Activated effector memory CD4-positive, alpha-beta T cell treated with anti-CD3 and anti-CD28 coated beads, Interleukin-2, amount 50 U/mL, for 16 hours (primary cell): ENCODE data around the gene SAMD15.
"Not testable (repeated sequence)": the region's sequence is repeated elsewhere in the genome, so short reads cannot be mapped to it uniquely, and the experiment has no call there.

Experiments
- DNase-seq: peaks from one replicate; pipeline ENCODE4 v3.0.0-alpha.2; 2020

SAMD15 gene

GRCh38 chr14:77377502-77377844 lies 294 bp downstream of the SAMD15 start:
- DNase-seq, result no peak

DNA sequence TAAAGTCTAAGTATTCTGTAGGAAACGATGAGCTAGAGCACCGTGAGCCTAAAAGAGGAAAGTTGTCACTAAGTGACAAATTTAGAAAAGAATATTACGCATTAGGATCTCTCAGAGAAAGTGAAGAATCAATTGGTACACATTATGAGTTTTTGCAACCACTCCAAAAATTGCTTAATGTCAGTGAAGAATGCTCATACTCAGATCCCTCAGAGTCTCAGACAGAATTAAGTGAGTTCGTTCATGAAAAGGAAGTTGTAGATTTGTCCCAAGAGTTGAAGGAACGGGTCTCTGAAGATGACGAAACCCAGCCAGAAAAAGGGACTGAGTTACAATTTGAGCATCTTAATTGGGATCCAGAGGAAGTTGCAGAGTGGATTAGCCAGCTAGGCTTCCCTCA lies 1.5 kb downstream of the SAMD15 start:
- no peak for DNase-seq

DNA sequence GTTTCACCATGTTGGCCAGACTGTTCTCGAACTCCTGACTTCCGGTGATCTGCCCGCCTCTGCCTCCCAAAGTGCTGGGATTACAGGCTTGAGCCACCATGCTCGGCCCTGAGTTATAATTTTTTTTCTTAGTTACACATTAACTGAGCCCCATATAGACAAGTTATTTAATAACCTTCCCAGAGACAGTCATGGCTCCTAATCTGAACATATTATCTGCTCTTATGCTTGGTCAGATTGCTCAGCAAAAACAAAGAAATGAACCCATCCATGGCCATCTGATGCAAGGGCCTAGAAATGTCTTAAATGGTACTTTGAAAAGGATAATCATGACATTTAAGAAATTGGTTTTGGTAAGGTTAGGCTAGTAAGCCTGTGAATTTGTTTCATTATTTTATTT lies 13.0 kb downstream of the SAMD15 start:
- DNase-seq, result no peak

GRCh38 chr14:77400216-77400615 lies 23.0 kb downstream of the SAMD15 start:
- no peak for DNase-seq

- no peak for DNase-seq
These were observed 26.6 kb downstream of the SAMD15 start for GRCh38 chr14:77403768-77404167.

GRCh38 chr14:77406086-77406485 lies 28.9 kb downstream of the SAMD15 start:
- DNase-seq, result no peak

DNA sequence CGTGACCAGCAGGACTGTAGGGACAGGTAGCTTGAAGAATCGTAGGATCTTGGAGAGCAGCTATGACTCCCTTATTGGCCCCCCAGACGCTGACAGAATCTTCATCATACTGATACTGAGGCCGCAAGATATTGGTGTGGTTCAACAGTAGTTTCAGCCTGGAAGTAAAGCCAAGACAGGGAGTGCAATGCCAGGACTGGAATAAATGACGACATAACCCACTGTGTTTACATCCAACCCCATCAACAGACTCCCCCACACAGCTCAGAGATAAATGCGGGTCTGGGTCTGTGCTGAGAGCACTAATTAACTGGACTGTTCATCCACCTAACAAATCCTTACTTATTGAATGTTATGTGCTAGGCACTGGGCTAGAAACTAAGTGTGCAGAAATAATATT lies 29.5 kb downstream of the SAMD15 start:
- no peak for DNase-seq

GRCh38 chr14:77407158-77407557 lies 30.0 kb downstream of the SAMD15 start:
- DNase-seq, result no peak

DNA sequence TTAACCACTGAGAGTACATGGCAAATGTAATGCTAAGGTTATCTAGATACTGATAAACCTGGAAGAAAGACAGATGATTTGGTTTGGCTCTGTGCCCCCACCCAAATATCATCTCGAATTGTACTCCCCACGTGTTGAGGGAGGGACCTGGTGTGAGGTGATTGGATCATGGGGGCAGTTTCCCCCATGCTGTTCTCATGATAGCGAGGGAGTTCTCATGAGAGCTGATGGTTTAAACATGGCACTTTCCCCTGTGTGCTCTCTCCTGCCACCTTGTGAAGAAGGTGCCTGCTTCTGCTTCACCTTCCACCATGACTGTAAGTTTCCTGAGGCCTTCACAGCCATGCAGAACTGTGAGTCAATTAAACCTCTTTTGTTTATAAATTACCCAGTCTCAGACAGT lies 32.0 kb downstream of the SAMD15 start:
- DNase-seq, result no peak

DNA sequence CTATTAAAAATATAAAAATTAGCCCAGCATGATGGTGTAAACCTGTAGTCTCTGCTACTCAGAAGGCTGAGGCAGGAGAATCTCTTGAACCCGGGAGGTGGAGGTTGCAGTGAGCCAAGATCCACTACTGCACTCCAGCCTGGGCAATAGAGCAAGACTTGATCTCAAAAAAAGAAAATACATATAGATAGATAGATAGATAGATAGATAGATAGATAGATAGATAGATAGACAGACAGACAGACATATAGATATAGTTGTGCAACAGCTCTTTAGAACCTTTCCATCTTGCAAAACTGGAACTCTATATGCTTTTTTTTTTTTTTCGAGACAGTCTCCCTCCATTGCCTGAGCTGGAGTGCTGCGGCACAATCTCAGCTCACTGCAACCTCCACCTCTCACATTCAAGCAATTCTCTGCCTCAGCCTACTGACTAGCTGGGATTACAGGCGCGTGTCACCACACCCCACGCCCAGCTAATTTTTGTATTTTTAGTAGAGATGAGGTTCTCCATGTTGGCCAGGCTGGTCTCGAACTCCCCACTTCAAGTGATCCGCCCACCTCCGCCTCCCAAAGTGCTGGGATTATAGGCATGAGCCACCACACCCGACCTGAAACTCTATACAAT lies 38.3 kb downstream of the SAMD15 start:
- not testable (repeated sequence) for DNase-seq

- not testable (repeated sequence) for DNase-seq
These were observed 38.9 kb downstream of the SAMD15 start for GRCh38 chr14:77416098-77416497.

DNA sequence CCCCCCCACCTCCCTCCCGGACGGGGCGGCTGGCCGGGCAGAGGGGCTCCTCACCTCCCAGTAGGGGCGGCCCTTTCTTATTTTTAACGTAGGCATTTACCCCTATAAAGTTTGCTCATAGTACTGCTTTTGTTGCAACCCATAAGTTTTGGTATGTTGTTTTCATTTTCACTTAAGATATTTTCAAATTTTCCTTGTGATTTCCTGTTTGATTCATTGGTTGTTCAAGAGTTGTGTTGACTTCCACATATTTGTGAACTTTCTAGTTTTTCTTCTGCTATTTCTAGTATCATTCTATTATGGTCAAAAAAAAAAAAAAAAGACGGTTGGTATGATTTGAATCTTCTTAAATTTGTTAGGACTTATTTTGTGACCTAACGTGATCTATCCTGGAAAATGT lies 39.7 kb downstream of the SAMD15 start:
- DNase-seq, result no peak

DNA sequence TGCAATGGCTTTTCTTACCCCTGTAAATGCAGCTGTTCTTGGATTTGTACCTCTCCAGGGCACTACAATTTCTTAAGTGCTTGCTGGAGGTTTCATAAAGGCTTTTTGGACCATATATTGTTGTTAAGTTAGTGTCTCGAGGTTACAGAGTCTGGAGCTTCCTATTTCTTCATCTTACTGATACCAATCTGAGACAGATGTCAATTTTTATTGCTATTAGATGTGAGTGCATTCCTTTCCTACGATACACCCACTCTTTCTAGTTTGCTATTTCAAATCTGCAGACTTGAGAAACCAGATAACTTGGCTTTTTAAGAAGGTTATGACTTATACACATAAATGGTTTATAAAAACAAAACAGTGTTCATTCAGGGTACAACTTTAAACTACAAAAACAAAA lies 44.0 kb downstream of the SAMD15 start:
- DNase-seq, result no peak

DNA sequence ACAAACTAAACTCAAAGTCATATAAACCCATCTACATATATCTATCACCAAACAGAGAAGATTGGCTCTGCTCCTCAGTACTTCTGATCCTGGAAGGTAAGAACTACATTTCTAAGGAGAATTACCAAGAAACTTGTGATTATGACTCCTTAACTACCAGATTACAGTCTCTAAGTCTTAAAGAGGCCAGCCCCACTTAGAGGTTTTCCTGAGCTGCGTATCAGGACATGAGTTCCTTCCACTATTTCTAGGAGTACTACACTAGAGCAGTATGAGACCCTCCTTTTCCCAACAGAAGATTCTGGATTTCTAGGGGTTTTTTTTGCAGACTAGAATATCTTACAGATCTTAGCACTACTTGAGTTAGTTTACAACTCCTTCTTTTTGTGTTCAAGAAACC lies 46.2 kb downstream of the SAMD15 start, which contains the start of gene NOXRED1:
TSS of gene NOXRED1 (minus strand) at position 101 of the 400 bp plus-strand sequence. CDS start 634 bp downstream, outside the sequence.
- DNase-seq, result no peak

GRCh38 chr14:77424862-77425261 lies 47.7 kb downstream of the SAMD15 start:
- no peak for DNase-seq

DNA sequence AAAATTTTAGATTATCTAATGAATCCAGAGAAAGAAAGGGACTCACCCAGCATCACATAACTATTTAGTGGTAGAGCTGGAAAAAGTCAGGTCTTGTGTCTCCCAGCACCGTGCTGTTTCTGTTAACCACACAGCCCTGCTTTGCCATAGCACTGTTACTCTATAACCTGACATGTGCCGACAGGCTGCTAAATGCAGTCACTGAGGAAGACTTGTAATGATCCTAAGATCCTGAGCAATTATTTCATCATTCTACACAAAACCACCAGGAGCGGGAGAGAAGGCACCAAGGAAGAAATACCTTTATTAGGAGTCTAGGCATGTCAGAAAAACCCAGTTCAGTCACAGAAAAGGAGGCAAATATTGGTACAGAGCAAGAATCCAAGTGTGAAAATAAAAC lies 49.2 kb downstream of the SAMD15 start:
- DNase-seq, result no peak

GRCh38 chr14:77436042-77436441 lies 58.9 kb downstream of the SAMD15 start:
- DNase-seq, result no peak

DNA sequence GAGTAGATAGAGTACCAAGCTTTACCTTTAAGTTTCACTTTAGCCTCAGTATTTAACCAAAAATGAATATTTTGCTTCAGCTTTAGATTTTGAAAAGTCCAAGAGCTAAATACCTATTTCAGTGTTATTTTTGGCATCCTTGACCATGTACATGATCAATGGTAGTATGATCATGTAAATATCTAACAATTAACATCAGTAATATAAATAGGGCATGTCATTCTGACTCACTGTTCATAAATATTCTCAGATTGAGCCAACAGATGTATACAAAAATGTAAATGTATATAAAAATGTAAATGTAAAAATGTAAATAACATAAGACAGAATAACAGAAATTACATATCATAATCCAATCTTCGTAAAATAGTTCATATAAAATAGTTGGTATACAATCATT lies 61.4 kb downstream of the SAMD15 start:
- no peak for DNase-seq

- DNase-seq, result no peak
These were observed 62.7 kb downstream of the SAMD15 start for GRCh38 chr14:77439861-77440260.
